ENCODE data around the gene SPR. TPM values are rescaled to one million over a fixed set of nuclear protein-coding genes. Genes with fewer than 3 reads are reported as not detected.

The SPR gene
- total RNA-seq, 6 experiments from 2014 or later, result 17.0 to 21.6 (median 19.0) TPM

- DNase-seq, result no peak
- no peak within 1 kb of the TSS; the same call in 1 of the 2 replicates for H3K4me3 Mint-ChIP-seq
- H3K36me3 Mint-ChIP-seq (ENCODE audit: low read depth), result no peaks in the 10 kb centered on the region
- H3K9me3 Mint-ChIP-seq, result no peaks in the 10 kb centered on the region
- peaks cover 6% of the 10 kb centered on the region; the same call in 1 of the 2 replicates for H3K4me1 Mint-ChIP-seq (ENCODE audit: low read depth)
- no peak for TF ChIP-seq CTCF (IDR thresholded peaks at IDR 0.05)
- H3K27me3 Mint-ChIP-seq (ENCODE audit: insufficient read depth), result peaks cover 71% of the 10 kb centered on the region
- no peak within 1 kb of the TSS for H3K27ac Mint-ChIP-seq
Observed at GRCh38 chr2:72917138-72917876, 30.1 kb downstream of the SPR start, which contains the start of gene EMX1. TSS of gene EMX1 (plus strand) at chr2:72917519. CDS start at chr2:72917853, 334 bp downstream.

- no peaks in the 10 kb centered on the region for H3K9me3 Mint-ChIP-seq
- no peak for DNase-seq
- TF ChIP-seq CTCF (IDR thresholded peaks at IDR 0.05), result no peak
- no peaks in the 10 kb centered on the region for H3K36me3 Mint-ChIP-seq (ENCODE audit: low read depth)
- H3K4me1 Mint-ChIP-seq (ENCODE audit: low read depth), result peaks cover 6% of the 10 kb centered on the region; the same call in 1 of the 2 replicates
- no peak overlapping the region for H3K4me3 Mint-ChIP-seq
- peaks cover 75% of the 10 kb centered on the region for H3K27me3 Mint-ChIP-seq (ENCODE audit: insufficient read depth)
- H3K27ac Mint-ChIP-seq, result no peak overlapping the region
Observed at GRCh38 chr2:72917877-72918553, 30.8 kb downstream of the SPR start.

GRCh38 chr2:72919414-72920317, 32.5 kb downstream of the SPR start:
- no peaks in the 10 kb centered on the region for H3K9me3 Mint-ChIP-seq
- DNase-seq, result no peak
- peaks cover 74% of the 10 kb centered on the region for H3K27me3 Mint-ChIP-seq (ENCODE audit: insufficient read depth)
- H3K36me3 Mint-ChIP-seq (ENCODE audit: low read depth), result no peaks in the 10 kb centered on the region
- TF ChIP-seq CTCF (IDR thresholded peaks at IDR 0.05), result no peak
- no peak overlapping the region for H3K4me3 Mint-ChIP-seq
- no peak overlapping the region for H3K27ac Mint-ChIP-seq
- H3K4me1 Mint-ChIP-seq (ENCODE audit: low read depth), result peaks cover 2% of the 10 kb centered on the region; the same call in 1 of the 2 replicates

- DNase-seq, result no peak
- Mint-ChIP-seq H3K36me3 (ENCODE audit: low read depth) (no peaks in the 10 kb centered on the region), H3K4me3 (no peak overlapping the region), H3K4me1 (ENCODE audit: low read depth) (no peaks in the 10 kb centered on the region), H3K27ac (no peak overlapping the region), H3K9me3 (no peaks in the 10 kb centered on the region), H3K27me3 (ENCODE audit: insufficient read depth) (peaks cover 73% of the 10 kb centered on the region)
- no peak for TF ChIP-seq CTCF (IDR thresholded peaks at IDR 0.05)
Observed at GRCh38 chr2:72920318-72921087, 33.3 kb downstream of the SPR start.
